Upper lobe of left lung (tissue), 6 donors: ENCODE results near the gene AGAP1. TPM values are rescaled to one million over a fixed set of nuclear protein-coding genes. Genes with fewer than 3 reads are reported as not detected.

Source experiments
- ATAC-seq, 2 donors: fragments of 200-7000 bp; cut with Tn5 transposase; one replicate each; pipeline ENCODE4 v1.9.1; 2022; ENCODE audit warnings: mild to moderate bottlenecking in 2 of 2, moderate library complexity in 2 of 2; ENCODE audit not compliant: low FRiP score in 2 of 2
- DNase-seq, 2 donors: peaks; one replicate each; pipeline ENCODE4 v3.0.0-alpha.2; 2019 to 2020
- H3K27ac ChIP-seq, 4 donors: fragments of 200-600 bp; sonication (generic); one replicate each; pipeline ENCODE4 v1.5.1; 2016 to 2019
- H3K27me3 ChIP-seq, 4 donors: fragments of 200-600 bp; sonication (generic); one replicate each; pipeline ENCODE4 v1.5.1; 2017 to 2019
- H3K36me3 ChIP-seq, 4 donors: fragments of 200-600 bp; sonication (generic); one replicate each; pipeline ENCODE4 v1.5.1; 2016 to 2019
- H3K4me1 ChIP-seq, 4 donors: fragments of 200-600 bp; sonication (generic); one replicate each; pipeline ENCODE4 v1.5.1; 2018 to 2019
- H3K4me3 ChIP-seq, 4 donors: fragments of 200-600 bp; sonication (generic); one replicate each; pipeline ENCODE4 v1.5.1; 2017 to 2019; ENCODE audit warnings: mild to moderate bottlenecking in 2 of 4, moderate library complexity in 1 of 4
- H3K9me3 ChIP-seq, 4 donors: fragments of 200-600 bp; sonication (generic); one replicate each; pipeline ENCODE4 v1.5.1; 2018 to 2019
- CTCF ChIP-seq, 6 experiments: fragments of 450-650 bp in 4 of 6; fragments of 200-600 bp in 2 of 6; sonication (generic) in 2 of 6; IDR thresholded peaks; one replicate each; pipeline ENCODE4 v1.5.1; 2016 to 2019; ENCODE audit warnings: antibody characterized with exemption in 6 of 6
- EP300 ChIP-seq, 4 donors: sonication (generic); formaldehyde crosslinking; IDR thresholded peaks; one replicate each; pipeline ENCODE4 v1.5.1; 2017; ENCODE audit warnings: antibody characterized with exemption in 4 of 4, control low read depth in 2 of 4
- POLR2A ChIP-seq, 4 donors: fragments of 450-650 bp; IDR thresholded peaks; one replicate each; pipeline ENCODE4 v1.5.1; 2016 to 2017; ENCODE audit warnings: antibody characterized with exemption in 4 of 4, mild to moderate bottlenecking in 2 of 4
- POLR2AphosphoS5 ChIP-seq, 2 donors: sonication (generic); formaldehyde crosslinking; IDR thresholded peaks; one replicate each; pipeline ENCODE4 v1.5.1; 2017; ENCODE audit warnings: antibody characterized with exemption in 2 of 2
- WGBS, 2 donors: methylation state at CpG; one replicate each; pipeline ENCODE4 v1.1.5; 2017 to 2018; 5-methylcytosine and 5-hydroxymethylcytosine counted together
- total RNA-seq, 6 donors: library from RNA; depleted of rRNA in 4 of 6; stranded (reverse); fragments of >200 nt in 4 of 6; gene quantifications; one replicate each; pipeline versions ENCODE4 v1.1.0 to v1.2.1, GENCODE V29; 2016 to 2021
- donor health status: DM: no; HTN: no; CAD: no; lungs with moderate emphysema.
- donor health status: DM: no; HTN: yes; CAD: no; lungs with severe emphysema.

The AGAP1 gene
- total RNA-seq, 6 donors from 2014 or later: 25.5 to 45.1 (median 30.7) TPM

GRCh38 chr2:235934059-235934773 is 440.4 kb downstream of the AGAP1 start:
- H3K4me1 ChIP-seq: peaks cover 0 to 6% (median 0%) of the 10 kb centered on the region in 4 donors
- no peak for DNase-seq
- H3K27me3 ChIP-seq: no peaks in the 10 kb centered on the region
- 64 to 72% methylated on average over 15 of the region's 15 CpGs for WGBS, 2 donors
- peaks cover 0 to 25% (median 7%) of the 10 kb centered on the region in 4 donors for H3K36me3 ChIP-seq
- H3K27ac ChIP-seq: no peak overlapping the region
- peaks cover 0 to 7% (median 0%) of the 10 kb centered on the region in 4 donors for H3K9me3 ChIP-seq
- H3K4me3 ChIP-seq: no peak overlapping the region
- TF ChIP-seq POLR2AphosphoS5 (IDR thresholded peaks at IDR 0.05) (no peak), EP300 (IDR thresholded peaks at IDR 0.05) (no peak), POLR2A (IDR thresholded peaks at IDR 0.05) (no peak), CTCF (IDR thresholded peaks at IDR 0.05) (no peak)
- no peak for ATAC-seq

GRCh38 chr2:235934774-235935484 is 441.1 kb downstream of the AGAP1 start:
- no peak for DNase-seq
- Histone ChIP-seq H3K4me3 (no peak overlapping the region), H3K27me3 (no peaks in the 10 kb centered on the region), H3K9me3 (peaks cover 0 to 7% (median 0%) of the 10 kb centered on the region in 4 donors), H3K4me1 (peaks cover 0 to 6% (median 0%) of the 10 kb centered on the region in 4 donors), H3K36me3 (peaks cover 0 to 25% (median 7%) of the 10 kb centered on the region in 4 donors), H3K27ac (no peak overlapping the region)
- 78 to 81% methylated on average over 16 of the region's 16 CpGs for WGBS, 2 donors
- ATAC-seq: no peak
- TF ChIP-seq EP300 (IDR thresholded peaks at IDR 0.05): no peak
- no peak for TF ChIP-seq POLR2A (IDR thresholded peaks at IDR 0.05)
- no peak for TF ChIP-seq CTCF (IDR thresholded peaks at IDR 0.05)
- no peak for TF ChIP-seq POLR2AphosphoS5 (IDR thresholded peaks at IDR 0.05)

GRCh38 chr2:235935773-235936172 is 441.9 kb downstream of the AGAP1 start:
- Histone ChIP-seq H3K27ac (no peak overlapping the region), H3K9me3 (peaks cover 0 to 7% (median 0%) of the 10 kb centered on the region in 4 donors), H3K27me3 (no peaks in the 10 kb centered on the region), H3K4me3 (no peak overlapping the region), H3K4me1 (peaks cover 0 to 6% (median 0%) of the 10 kb centered on the region in 4 donors), H3K36me3 (peaks cover 0 to 17% (median 6%) of the 10 kb centered on the region in 4 donors)
- whole genome bisulfite sequencing, 2 donors: 90 to 92% methylated on average over 12 to 13 of the region's 13 CpGs
- ATAC-seq: no peak
- no peak for DNase-seq
- TF ChIP-seq CTCF (IDR thresholded peaks at IDR 0.05) (no peak), POLR2A (IDR thresholded peaks at IDR 0.05) (no peak), POLR2AphosphoS5 (IDR thresholded peaks at IDR 0.05) (no peak), EP300 (IDR thresholded peaks at IDR 0.05) (no peak)

GRCh38 chr2:235936493-235936892 is 442.6 kb downstream of the AGAP1 start:
- peaks cover 0 to 12% (median 4%) of the 10 kb centered on the region in 4 donors for H3K36me3 ChIP-seq
- ATAC-seq: no peak
- TF ChIP-seq EP300 (IDR thresholded peaks at IDR 0.05): no peak
- no peak for TF ChIP-seq POLR2AphosphoS5 (IDR thresholded peaks at IDR 0.05)
- TF ChIP-seq POLR2A (IDR thresholded peaks at IDR 0.05): no peak
- TF ChIP-seq CTCF (IDR thresholded peaks at IDR 0.05): no peak
- no peak overlapping the region for H3K27ac ChIP-seq
- peaks cover 0 to 6% (median 0%) of the 10 kb centered on the region in 4 donors for H3K4me1 ChIP-seq
- no peak for DNase-seq
- H3K27me3 ChIP-seq: no peaks in the 10 kb centered on the region
- WGBS, 2 donors: 74 to 85% methylated on average over 8 of the region's 8 CpGs
- H3K4me3 ChIP-seq: no peak overlapping the region
- peaks cover 0 to 7% (median 0%) of the 10 kb centered on the region in 4 donors for H3K9me3 ChIP-seq
